ENCODE data around the gene TPK1.
"Not testable (repeated sequence)": the region's sequence is repeated elsewhere in the genome, so short reads cannot be mapped to it uniquely, and the experiment has no call there.

TPK1 gene

DNA sequence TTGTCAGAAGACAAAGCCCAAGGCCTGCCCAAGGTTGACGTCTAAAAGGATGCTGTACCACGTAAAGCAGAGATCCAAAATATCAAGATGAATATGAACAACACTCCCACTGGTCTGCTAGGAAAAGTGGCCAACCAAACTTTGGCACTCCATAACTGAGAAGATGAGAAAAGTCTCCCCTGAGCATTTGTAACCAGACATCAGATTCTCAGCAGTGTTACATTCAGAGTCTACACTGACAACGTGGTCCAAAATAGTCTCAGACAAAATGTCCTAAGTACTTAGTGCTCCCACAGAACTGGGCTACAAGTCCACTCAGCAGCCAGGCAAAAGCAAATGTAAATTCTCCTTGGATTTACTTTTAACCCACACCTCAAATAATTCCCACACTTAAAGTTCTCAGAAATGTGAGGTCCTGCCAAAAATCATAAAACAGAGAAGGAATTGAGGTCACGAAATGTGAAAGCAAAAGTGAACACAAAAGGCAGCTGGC is 247.2 kb downstream of the TPK1 start:
- in situ Hi-C loops (cut with HindIII; ENCODE audit: low pct_ligation_motif_present, low pct_unique_long_range_greater_than_20kb, low sequenced_read_pairs), result no loop called here
- no peak for DNase-seq

DNA sequence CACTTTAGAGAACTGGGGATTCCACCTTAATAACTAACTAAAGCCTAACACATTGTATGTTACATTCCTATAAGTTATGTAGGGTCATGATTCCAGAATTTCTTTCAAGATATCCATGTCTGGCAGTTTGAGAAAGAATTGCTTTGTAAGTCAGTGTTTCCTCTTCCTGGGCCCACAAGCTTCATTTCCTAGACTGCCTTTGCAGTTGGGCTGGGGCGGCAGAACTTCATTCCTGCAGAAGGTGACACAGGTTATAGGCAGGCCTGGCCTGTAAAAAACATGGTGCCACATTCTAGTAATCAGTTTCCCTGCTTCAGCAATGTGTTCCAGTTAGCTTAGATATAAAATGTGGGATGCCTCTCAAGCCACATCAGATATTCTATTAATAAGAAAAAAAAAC is 248.2 kb downstream of the TPK1 start:
- DNase-seq, result no peak
- in situ Hi-C loops (cut with HindIII; ENCODE audit: low pct_ligation_motif_present, low pct_unique_long_range_greater_than_20kb, low sequenced_read_pairs), result no loop called here

DNA sequence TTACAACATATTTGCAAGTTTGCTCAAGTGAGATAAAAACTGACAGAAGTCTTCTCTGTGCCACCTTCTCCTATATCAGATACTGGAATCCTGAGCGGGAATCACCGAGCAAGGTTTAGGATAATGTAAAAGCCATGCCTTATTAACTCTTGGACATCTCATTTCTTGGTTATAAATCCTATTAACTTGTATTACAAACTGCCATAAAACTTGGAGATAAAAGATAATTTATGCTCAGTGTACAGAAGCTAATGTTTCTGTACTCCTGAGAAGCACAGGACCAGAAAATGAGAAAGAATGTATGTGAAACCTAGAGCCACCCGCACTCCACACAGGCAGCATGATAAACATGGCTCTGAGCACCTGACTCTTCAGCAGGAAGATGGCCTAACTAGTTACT is 251.1 kb downstream of the TPK1 start:
- in situ Hi-C loops (cut with HindIII; ENCODE audit: low pct_ligation_motif_present, low pct_unique_long_range_greater_than_20kb, low sequenced_read_pairs), result no loop called here
- DNase-seq, result no peak

DNA sequence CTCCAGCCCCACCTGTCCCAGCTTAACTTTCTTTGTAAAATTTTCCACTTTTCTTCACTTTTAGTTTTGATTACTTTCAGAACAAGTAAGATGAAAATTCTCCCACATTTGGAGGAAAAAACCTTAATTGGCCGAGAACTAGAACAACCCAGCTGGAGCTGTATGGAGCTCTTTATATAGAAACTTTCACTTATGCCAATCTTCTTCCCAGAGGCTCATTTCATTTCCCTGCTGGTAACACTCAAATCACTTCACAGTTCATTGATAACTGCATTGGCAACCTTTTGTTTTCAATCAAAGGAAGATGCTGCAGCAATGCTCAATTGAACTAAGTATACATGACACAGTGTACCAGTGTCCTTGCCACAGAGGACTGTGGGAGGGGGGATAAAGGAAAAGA is 256.2 kb downstream of the TPK1 start:
- in situ Hi-C loops (cut with HindIII; ENCODE audit: low pct_ligation_motif_present, low pct_unique_long_range_greater_than_20kb, low sequenced_read_pairs), result no loop called here
- DNase-seq, result no peak

DNA sequence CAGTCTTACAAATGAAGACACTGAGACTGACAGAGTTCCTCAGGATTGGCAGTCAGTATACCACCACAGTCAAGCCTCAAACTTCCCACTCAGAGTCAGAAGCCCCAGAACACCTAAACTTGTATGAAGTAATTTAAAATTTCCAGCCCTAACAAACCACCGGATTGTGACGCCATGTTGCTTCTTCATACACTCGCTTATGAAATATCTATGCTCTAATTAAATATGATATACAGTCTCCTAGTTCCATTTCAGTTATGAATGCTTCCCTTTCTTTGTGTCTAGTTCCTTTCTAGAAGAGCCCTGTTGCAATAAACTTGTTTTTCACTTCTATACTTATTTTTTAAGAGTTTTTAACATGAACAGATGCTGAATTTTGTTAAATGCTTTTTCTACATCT is 260.4 kb downstream of the TPK1 start:
- no peak for DNase-seq
- in situ Hi-C loops (cut with HindIII; ENCODE audit: low pct_ligation_motif_present, low pct_unique_long_range_greater_than_20kb, low sequenced_read_pairs), result no loop called here

DNA sequence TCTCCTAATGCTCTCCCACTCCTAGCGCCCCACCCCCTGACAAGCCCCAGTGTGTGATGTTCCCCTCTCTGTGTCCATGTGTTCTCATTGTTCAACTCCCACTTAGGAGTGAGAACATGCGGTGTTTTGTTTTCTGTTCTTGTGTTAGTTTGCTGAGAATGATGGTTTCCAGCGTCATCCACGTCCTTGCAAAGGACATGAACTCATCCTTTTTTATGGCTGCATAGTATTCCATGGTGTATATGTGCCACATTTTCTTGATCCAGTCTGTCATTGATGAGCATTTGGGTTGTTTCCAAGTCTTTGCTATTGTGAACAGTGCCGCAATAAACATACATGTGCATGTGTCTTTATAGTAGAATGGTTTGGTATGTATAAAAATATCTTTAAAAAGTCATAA is 261.1 kb downstream of the TPK1 start:
- DNase-seq; in situ Hi-C loops (cut with HindIII; ENCODE audit: low pct_ligation_motif_present, low pct_unique_long_range_greater_than_20kb, low sequenced_read_pairs): not testable (repeated sequence)

DNA sequence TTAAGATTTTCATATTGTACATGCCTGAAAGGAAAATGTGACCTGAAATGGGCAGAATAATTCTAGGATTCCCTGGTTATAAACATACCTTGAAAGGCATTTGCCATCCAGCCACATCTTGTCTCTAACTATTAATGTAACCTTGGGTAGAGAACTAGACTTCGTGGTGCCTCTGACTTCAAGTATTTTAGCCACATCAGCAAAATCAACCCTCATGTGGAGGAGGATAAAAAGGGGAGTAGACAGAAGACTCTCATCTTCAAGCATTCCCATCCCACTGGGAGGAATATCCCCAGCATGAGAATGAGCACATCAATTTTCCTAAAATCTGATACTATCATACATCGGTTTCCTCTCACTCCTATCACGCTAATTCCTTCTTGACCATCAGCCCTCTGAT is 267.6 kb downstream of the TPK1 start:
- no peak for DNase-seq
- in situ Hi-C loops (cut with HindIII; ENCODE audit: low pct_ligation_motif_present, low pct_unique_long_range_greater_than_20kb, low sequenced_read_pairs), result no loop called here

DNA sequence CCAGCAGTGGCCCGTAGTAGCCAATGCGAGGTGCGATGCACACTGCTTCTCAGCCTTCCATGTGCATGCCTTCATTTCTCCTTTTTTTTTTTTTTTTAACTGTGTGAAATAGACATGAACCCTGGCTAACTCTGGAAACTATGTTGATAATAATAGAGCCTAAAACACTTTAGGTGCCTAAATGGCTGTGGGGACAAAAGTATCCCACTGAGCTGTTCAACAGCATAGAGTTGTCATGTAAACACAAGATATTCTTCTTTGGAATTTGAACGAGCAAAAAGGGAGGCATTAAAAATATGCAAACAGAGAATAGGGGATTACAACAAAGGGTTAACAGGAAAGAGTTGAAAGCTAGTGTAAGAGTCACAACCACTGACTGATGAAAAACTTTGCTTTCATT is 270.3 kb downstream of the TPK1 start:
- DNase-seq, result no peak
- in situ Hi-C loops (cut with HindIII; ENCODE audit: low pct_ligation_motif_present, low pct_unique_long_range_greater_than_20kb, low sequenced_read_pairs), result no loop called here

DNA sequence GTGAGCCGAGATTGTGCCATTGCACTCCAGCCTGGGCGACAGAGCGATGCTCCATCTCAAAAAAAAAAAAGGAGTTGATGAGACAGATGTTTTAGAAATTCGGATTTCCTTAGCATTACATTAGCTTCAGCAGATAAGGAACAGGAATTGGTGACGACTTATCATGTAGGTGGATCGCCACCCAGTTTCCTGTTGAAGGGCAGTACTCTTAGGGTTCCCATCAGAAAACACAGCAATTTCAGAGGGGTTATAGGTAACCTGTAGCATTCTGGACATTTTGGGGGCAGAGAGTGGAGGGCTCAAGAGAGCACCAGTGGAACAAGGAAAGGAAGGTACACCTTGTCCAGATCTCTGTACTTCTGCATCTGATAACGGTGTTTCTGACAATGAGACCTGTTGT is 286.0 kb downstream of the TPK1 start:
- in situ Hi-C loops (cut with HindIII; ENCODE audit: low pct_ligation_motif_present, low pct_unique_long_range_greater_than_20kb, low sequenced_read_pairs), result no loop called here
- no peak for DNase-seq

DNA sequence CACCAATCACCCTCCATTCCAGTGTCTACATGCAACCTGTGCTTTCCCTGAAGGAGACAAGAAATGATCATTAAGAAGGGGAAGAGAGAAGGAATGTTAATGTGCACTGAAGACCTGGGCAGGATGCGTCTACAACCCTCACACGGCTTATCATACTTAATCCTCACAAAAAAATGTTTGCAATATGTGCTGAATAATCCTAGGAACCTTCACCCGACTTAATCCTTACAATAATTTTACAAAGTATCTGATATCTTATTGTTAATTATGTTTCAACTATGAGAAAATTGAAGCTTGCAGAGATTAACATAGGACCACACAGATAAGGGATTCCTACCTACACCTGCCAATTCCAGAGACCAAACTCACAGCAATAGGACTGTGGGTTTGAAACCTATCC is 287.3 kb downstream of the TPK1 start:
- in situ Hi-C loops (cut with HindIII; ENCODE audit: low pct_ligation_motif_present, low pct_unique_long_range_greater_than_20kb, low sequenced_read_pairs), result no loop called here
- DNase-seq, result no peak

DNA sequence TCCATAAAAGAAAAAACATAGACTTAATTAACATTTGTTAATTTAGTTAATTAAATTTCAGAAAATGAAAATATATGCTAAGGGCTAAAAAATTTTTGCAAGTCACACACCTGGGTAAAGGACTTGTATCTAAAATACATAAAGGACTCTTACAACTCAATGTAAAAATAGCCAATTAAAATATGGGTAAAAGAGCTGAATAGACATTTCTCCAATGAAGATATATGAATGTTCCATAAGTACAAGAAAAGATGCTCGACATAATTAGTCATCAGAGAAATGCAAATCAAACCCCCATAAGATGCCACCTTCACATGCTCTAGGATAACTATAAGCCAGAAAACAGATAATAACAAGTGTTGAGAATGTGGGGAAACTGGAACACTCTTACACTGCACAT is 288.0 kb downstream of the TPK1 start:
- in situ Hi-C loops (cut with HindIII; ENCODE audit: low pct_ligation_motif_present, low pct_unique_long_range_greater_than_20kb, low sequenced_read_pairs), result no loop called here
- DNase-seq, result no peak

DNA sequence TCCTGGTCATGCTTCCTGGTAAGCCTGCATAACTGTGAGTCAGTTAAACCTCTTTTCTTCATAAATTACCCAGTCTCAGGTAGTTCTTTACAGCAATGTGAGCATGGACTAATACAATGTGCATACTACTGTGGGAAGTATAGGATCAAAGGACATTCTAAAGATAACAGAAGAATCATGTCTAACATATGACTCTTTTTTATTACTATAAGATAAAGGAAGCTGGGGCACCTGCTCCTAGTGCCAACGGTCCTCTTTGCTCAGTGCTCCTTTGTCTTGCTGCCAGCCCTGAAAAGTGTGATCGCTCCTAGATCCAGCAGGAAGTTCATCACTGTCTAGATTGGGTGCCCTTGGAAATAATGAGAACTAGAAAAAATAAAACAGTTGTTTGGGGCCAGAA is 289.1 kb downstream of the TPK1 start:
- in situ Hi-C loops (cut with HindIII; ENCODE audit: low pct_ligation_motif_present, low pct_unique_long_range_greater_than_20kb, low sequenced_read_pairs), result no loop called here
- no peak for DNase-seq

DNA sequence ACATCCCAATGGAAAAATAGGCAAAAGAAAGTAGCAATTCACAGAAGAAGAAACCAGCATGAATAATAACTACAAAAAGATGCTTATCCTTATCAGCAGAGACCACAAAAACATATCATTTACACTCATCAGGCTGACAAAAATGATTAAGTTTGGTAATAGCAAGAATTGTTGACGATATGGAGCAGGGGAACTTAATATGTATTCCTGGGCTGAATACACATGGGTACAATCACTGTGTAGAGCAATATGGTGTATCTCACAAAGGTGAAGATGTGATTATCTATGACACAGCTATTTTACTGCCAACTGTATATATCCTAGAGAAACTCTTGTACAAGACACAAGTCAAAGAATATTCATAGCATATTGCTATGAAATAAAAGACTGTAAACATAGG is 290.5 kb downstream of the TPK1 start:
- in situ Hi-C loops (cut with HindIII; ENCODE audit: low pct_ligation_motif_present, low pct_unique_long_range_greater_than_20kb, low sequenced_read_pairs), result no loop called here
- DNase-seq, result no peak

DNA sequence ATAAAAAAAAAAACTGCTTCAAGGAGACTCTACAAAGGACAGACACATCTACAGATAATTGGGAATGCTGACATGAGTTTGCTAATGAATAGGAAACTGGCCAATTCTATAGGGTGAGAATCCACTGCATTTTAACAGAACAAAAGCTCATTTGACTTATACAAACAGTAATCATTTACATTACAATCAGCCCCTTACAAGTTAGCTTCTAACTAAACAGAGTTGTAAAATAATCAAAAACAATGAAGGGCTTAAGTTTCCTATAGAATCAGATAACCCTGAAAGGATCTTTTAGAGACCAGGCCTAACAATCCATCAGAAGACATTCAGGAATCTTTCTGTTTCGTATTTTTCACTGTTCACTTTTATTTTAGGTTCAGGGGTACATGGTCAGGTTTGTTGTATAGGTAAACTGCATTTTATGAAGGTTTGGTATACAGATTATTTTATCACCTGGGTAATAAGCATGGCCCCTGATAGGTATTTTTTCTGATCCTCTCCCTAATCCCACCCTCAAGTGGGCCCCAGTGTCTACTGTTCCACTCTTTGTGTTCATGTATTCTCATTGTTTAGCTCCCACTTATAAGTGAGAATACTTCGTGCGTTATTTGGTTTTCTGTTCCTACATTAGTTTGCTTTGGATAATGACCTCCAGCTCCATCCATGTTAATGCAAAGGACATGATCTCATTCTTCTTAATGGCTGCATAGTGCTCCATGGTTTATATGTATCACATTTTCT is 301.0 kb downstream of the TPK1 start:
- no peak for DNase-seq
- in situ Hi-C loops (cut with HindIII; ENCODE audit: low pct_ligation_motif_present, low pct_unique_long_range_greater_than_20kb, low sequenced_read_pairs), result no loop called here

DNA sequence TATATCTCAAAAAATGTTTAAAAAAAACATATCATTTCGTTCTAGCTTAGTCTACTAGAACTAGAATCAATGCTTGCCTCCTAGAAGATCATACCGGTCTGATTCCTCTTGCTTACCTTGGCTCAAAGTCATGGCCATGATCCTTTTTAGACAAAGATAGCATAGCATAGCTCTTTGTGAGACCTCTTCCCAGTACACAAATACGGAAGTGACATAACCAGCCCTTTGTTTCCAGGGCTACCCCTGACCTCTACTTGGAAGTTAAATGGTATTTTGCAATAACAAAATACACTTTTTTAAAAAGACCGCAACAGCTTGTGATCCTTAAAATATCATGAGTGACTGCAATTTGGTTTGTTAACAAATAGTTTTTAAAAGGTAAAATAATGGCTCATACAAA is 301.7 kb downstream of the TPK1 start:
- no peak for DNase-seq
- in situ Hi-C loops (cut with HindIII; ENCODE audit: low pct_ligation_motif_present, low pct_unique_long_range_greater_than_20kb, low sequenced_read_pairs), result no loop called here

DNA sequence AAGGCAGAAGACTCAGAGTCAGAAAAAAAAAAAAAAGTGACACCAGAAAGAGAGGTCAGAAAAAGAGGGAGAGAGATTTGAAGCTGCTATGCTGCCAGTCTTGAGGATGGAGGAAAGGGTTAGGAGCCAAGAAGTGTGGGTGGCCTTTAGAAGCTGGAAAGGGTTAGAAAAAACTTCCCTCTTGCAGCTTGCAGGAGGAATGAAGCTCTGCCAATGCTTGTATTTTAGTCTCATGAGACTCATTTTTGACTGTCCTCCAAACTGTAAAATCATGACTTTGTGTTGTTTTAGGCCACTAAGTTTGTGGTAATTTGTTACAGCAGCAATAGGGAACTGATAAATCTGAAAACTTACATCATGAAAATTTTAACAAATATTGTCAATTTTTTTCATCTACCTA is 304.7 kb downstream of the TPK1 start:
- no peak for DNase-seq
- in situ Hi-C loops (cut with HindIII; ENCODE audit: low pct_ligation_motif_present, low pct_unique_long_range_greater_than_20kb, low sequenced_read_pairs), result no loop called here

DNA sequence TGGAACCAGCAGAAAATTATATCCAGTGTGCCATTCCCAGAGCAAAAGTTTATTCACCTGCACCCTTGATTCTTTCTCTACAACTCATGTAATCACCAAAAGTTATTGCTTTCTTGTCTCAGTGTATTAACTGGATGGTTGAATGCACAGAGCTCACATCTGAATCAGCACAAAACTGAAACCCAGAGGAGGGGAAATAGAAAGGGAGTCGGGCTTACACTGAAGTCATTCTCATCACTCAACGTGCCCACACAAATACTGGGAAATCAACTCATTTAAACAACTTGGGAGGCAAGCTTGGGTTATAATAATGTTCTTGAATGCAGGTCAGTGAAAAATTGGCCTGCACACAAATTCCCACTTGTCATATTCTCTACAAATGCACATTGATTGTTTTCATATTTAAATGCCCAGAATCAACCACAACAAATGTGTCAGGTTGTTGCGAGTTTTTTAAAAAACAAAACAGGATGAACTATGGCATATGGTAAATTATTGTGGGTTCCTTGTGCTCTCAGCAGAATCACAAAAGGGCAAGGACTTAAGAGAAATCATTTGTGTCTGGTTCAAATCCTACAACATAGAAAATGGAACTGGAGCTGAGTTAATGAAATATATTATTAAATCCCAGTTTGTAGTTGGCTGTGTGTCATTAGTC is 306.5 kb downstream of the TPK1 start:
- peak; percentile 53 for DNase-seq
- in situ Hi-C loops (cut with HindIII; ENCODE audit: low pct_ligation_motif_present, low pct_unique_long_range_greater_than_20kb, low sequenced_read_pairs), result no loop called here

DNA sequence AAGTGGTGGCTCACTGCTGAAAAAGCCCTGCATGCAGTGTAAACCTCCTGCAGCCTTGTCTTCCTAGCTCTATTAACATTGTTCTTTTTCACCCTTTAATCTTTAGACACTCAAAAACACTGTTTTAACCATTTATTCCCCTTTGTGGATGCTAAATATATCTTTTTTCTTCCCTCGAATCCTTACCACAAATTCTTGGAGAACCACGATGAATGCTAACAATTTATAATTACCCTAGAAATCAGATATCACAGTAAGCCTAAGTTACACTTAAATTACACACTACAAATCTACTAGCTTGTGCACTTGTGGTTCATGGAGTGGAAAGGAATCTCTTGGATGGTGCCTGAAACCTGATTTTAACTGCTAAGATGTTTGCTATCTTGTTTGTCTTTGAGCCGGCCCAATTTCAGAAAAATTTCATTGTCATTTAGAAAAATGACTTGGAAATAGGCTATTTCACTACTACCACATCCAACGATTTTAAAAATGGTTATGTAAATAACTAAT is 307.3 kb downstream of the TPK1 start:
- in situ Hi-C loops (cut with HindIII; ENCODE audit: low pct_ligation_motif_present, low pct_unique_long_range_greater_than_20kb, low sequenced_read_pairs), result no loop called here
- DNase-seq, result peak; percentile 48

DNA sequence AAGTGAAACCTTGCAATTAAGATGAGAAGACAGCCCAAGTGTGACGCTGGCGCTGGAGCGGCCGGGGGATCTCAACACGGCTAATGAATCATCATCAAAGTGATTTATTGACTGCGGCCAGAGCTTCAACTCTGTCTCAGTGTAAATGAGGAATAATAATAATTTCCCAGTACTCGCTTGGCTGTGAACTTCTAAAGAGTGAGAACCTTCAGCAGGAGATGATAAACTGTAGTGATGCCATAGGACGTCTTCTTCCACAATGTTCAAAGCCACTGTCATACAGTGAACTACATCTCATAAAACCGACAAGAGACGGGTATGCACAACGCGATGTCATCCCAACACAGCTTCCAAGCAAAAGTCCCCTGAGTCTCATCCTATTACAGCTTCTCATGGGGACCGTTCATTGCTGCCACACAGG is 308.8 kb downstream of the TPK1 start:
- in situ Hi-C loops (cut with HindIII; ENCODE audit: low pct_ligation_motif_present, low pct_unique_long_range_greater_than_20kb, low sequenced_read_pairs), result no loop called here

DNA sequence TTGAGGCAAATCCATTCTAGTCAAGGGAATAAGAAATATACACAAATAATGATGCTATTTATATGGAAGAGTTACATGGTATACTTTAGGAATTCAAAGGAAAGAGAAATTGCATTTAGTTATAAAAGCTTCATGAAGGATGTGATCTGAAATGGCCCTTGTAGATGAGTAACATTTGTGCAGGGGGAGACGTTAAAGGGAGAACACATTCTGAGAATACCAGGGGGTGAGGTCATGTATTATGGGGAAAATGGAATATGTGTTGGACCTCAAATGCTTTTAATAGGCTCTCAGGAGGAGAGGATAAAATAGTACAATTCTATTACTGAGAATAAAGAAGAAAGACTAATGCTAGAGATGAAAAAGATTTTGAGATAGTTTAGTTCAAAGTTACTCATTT is 309.9 kb downstream of the TPK1 start:
- in situ Hi-C loops (cut with HindIII; ENCODE audit: low pct_ligation_motif_present, low pct_unique_long_range_greater_than_20kb, low sequenced_read_pairs), result no loop called here
- peak; percentile 60 for DNase-seq

More for the DNA sequence above, 308.8 kb downstream of the TPK1 start:
- DNase-seq, result peak; percentile 77
